Right lobe of liver (tissue), 6 donors: ENCODE data around the gene GPR17. TPM values are rescaled to one million over a fixed set of nuclear protein-coding genes. Genes with fewer than 3 reads are reported as not detected.
A peak's percentile ranks its signal among the peaks of the same experiment; 100 is the strongest.

Experiments
- ATAC-seq, 4 donors: fragments of 200-7000 bp; cut with Tn5 transposase; one replicate each; pipeline ENCODE4 v1.9.1; 2020; ENCODE audit warnings: mild to moderate bottlenecking in 4 of 4, moderate library complexity in 4 of 4
- DNase-seq, 3 donors: peaks; one replicate each; pipeline ENCODE4 v3.0.0-alpha.2; 2020
- H3K27ac ChIP-seq, 3 donors: fragments of 200-600 bp; one replicate each; pipeline ENCODE4 v1.8.0; 2022
- H3K27me3 ChIP-seq, 2 donors: fragments of 200-600 bp; one replicate each; pipeline ENCODE4 v1.8.0; 2022
- H3K36me3 ChIP-seq, 4 donors: fragments of 200-600 bp; sonication (generic) in 1 of 4; one replicate each; pipeline versions ENCODE4 v1.5.1 to v1.8.0; 2017 to 2022; ENCODE audit warnings: control low read depth in 1 of 4
- H3K4me1 ChIP-seq, 4 donors: fragments of 200-600 bp; sonication (generic) in 1 of 4; one replicate each; pipeline versions ENCODE4 v1.5.1 to v1.8.0; 2017 to 2022; ENCODE audit warnings: control low read depth in 1 of 4
- H3K4me3 ChIP-seq, 3 donors: fragments of 200-600 bp; one replicate each; pipeline ENCODE4 v1.8.0; 2022
- H3K9me3 ChIP-seq, 4 donors: fragments of 200-600 bp; sonication (generic) in 1 of 4; one replicate each; pipeline versions ENCODE4 v1.5.1 to v1.8.0; 2017 to 2022; ENCODE audit warnings: control low read depth in 1 of 4
- POLR2A ChIP-seq: fragments of 450-650 bp; IDR thresholded peaks from one replicate; pipeline ENCODE4 v1.6.1; 2017; ENCODE audit warnings: antibody characterized with exemption, mild to moderate bottlenecking
- WGBS: methylation state at CpG from one replicate; pipeline ENCODE4 v1.1.6; 2018; ENCODE audit warnings: low coverage, low lambda C conversion rate; ENCODE audit not compliant: insufficient coverage; ENCODE audit errors: missing lambda C conversion rate; 5-methylcytosine and 5-hydroxymethylcytosine counted together
- intact Hi-C, 2 donors: fragments of 100-400 bp; cut with DNase I; formaldehyde crosslinking; loops; one replicate each; pipeline versions ENCODE4 v1.11.2 to v1.14.1; 2022
- total RNA-seq, 6 experiments: library from RNA; depleted of rRNA in 2 of 6; stranded (reverse); fragments of >200 nt in 2 of 6; fragmentation: NEBNext Ultra II Directional in 3 of 6; extraction: Animal tissue kit (Norgen Biotek cat#: 25700) in 3 of 6; gene quantifications; one replicate each; pipeline versions ENCODE4 v1.1.0 to v1.2.4, GENCODE V29; 2016 to 2023
- TF ChIP-seq, protein P1 (sequence below), 4 donors: fragments of 200-600 bp in 3 of 4; fragments of 450-650 bp in 1 of 4; IDR thresholded peaks; one replicate each; pipeline versions ENCODE4 v1.5.1 to v1.8.0; 2016 to 2022; ENCODE audit warnings: antibody characterized with exemption in 4 of 4, mild to moderate bottlenecking in 2 of 4
- donor health status: DM: no; HTN: yes; CAD: no.
- donor health status: DM: no; HTN: no; CAD: no.
- donor health status: DM: no; HTN: no; CAD: no.
- donor health status: DM: no; HTN: yes; CAD: no.
- donor health status: DM: no; HTN: yes; CAD: no.

Gene GPR17
- total RNA-seq, 6 experiments from 2014 or later: not detected

GRCh38 chr2:127670055-127670956 is 24.4 kb downstream of the GPR17 start:
- H3K27ac ChIP-seq: no peak overlapping the region
- H3K9me3 ChIP-seq: no peaks in the 10 kb centered on the region
- intact Hi-C loops: no loop called here
- no peaks in the 10 kb centered on the region for H3K27me3 ChIP-seq
- TF ChIP-seq POLR2A: no peak
- TF ChIP-seq, protein P1, sequence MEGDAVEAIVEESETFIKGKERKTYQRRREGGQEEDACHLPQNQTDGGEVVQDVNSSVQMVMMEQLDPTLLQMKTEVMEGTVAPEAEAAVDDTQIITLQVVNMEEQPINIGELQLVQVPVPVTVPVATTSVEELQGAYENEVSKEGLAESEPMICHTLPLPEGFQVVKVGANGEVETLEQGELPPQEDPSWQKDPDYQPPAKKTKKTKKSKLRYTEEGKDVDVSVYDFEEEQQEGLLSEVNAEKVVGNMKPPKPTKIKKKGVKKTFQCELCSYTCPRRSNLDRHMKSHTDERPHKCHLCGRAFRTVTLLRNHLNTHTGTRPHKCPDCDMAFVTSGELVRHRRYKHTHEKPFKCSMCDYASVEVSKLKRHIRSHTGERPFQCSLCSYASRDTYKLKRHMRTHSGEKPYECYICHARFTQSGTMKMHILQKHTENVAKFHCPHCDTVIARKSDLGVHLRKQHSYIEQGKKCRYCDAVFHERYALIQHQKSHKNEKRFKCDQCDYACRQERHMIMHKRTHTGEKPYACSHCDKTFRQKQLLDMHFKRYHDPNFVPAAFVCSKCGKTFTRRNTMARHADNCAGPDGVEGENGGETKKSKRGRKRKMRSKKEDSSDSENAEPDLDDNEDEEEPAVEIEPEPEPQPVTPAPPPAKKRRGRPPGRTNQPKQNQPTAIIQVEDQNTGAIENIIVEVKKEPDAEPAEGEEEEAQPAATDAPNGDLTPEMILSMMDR (IDR thresholded peaks at IDR 0.05): no peak
- ATAC-seq (no peak), DNase-seq (no peak)
- H3K36me3 ChIP-seq: no peaks in the 10 kb centered on the region
- 88% methylated on average over 5 of the region's 10 CpGs for WGBS
- H3K4me1 ChIP-seq: peaks cover 0 to 17% (median 8%) of the 10 kb centered on the region in 4 donors
- H3K4me3 ChIP-seq: no peak overlapping the region

GRCh38 chr2:127670957-127671290 is 25.0 kb downstream of the GPR17 start:
- Histone ChIP-seq H3K27ac (no peak overlapping the region), H3K27me3 (no peaks in the 10 kb centered on the region), H3K4me3 (no peak overlapping the region), H3K36me3 (no peaks in the 10 kb centered on the region), H3K4me1 (peaks cover 0 to 12% (median 6%) of the 10 kb centered on the region in 4 donors), H3K9me3 (no peaks in the 10 kb centered on the region)
- no peak for DNase-seq
- intact Hi-C loops: no loop called here
- 72% methylated on average over 5 of the region's 5 CpGs for WGBS
- no peak for TF ChIP-seq POLR2A
- TF ChIP-seq, protein P1 (IDR thresholded peaks at IDR 0.05): no peak
- no peak for ATAC-seq

DNA sequence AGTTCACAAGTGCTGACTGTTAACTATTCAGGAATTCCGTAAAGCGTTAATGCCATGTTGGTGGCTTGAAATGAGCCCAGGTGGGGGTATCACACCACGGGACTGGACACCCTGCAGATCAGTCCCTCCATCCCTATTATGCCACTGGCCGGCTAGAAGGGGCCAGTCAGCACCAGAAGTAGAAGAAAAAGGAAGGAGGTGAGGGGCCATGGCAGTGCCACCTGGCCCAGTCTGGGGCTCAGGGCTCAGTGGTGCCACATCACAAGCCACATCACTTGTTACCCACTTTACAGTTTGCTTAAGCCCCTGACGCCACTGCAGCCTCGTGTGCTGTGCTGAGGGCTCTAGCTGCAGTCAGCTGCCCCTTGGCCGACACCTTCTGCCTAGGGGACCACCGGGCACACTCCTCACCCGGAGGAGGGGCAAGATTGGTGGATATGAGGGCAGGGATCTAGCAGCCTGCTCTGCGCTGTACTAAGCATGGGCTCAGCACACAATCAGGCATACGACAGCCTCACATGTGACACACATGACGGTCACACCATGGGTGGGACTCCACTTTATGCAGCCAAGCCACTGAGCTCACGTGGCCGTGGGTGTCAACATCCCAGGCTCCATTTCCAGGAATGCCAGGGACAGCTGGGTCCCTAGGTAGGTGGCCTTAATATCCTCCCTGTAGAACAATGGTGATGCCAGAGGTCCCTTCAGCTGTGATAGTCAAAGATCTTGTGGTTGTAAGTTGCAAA is 25.8 kb downstream of the GPR17 start:
- Histone ChIP-seq H3K4me3 (no peak overlapping the region), H3K4me1 (peaks cover 0 to 7% (median 2%) of the 10 kb centered on the region in 4 donors), H3K27ac (no peak overlapping the region), H3K27me3 (no peaks in the 10 kb centered on the region), H3K36me3 (no peaks in the 10 kb centered on the region), H3K9me3 (no peaks in the 10 kb centered on the region)
- DNase-seq: no peak
- intact Hi-C loops: no loop called here
- TF ChIP-seq POLR2A: no peak
- TF ChIP-seq, protein P1 (IDR thresholded peaks at IDR 0.05): no peak
- ATAC-seq: no peak
- WGBS: no CpG with 5 or more reads among the region's 14 CpGs

DNA sequence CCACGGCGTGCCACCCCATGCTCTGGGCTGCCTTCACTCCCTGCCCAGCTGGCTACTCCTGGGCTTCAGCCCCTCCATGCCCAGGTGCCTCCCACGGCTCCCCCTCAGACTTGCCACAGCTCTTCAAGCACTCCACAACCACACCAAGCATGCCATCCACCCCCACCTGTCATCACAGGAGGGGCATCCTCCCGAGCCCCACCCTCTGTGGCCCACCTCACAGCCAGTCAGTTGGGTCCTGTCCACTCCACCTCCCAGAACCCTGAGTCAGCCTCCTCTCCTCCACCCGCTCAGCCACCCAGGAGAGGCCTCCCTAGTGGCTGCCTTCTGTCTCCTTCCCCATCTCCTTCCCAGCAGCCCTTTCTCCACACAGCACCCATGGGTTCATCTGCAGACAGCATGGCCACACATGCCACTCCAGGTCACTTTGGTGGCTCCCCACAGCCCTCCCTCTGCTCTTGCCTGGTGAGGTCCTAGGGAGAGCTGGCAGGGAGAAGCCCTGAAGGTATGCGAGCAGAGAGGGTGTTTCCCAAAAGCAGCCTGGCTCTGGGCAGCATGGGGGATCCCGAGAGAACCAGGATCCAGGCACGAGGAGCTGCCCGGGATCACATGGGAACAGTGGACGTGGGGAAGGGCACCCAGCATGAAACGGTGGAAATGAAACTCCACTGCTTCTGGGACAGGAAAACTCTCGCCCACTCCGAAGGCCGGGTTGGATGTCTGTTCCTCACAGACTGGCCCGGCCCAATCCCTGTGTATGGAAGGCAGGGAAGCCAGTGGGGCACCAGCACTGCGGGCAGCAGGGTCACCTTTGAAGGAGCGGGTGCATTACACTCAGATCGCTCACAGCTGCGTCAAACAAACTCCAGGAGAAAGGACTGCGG is 26.6 kb downstream of the GPR17 start:
- intact Hi-C loops: no loop called here
- no peaks in the 10 kb centered on the region for H3K27me3 ChIP-seq
- H3K9me3 ChIP-seq: no peaks in the 10 kb centered on the region
- H3K4me3 ChIP-seq: no peak overlapping the region
- no peak for ATAC-seq
- peak overlapping the region in 2 of 3 donors; percentile 3 to 70 for H3K27ac ChIP-seq
- TF ChIP-seq, protein P1 (IDR thresholded peaks at IDR 0.05): no peak
- TF ChIP-seq POLR2A: no peak
- WGBS: 60% methylated on average over 4 of the region's 20 CpGs
- H3K4me1 ChIP-seq: peaks cover 0 to 6% (median 0%) of the 10 kb centered on the region in 4 donors
- no peak for DNase-seq
- no peaks in the 10 kb centered on the region for H3K36me3 ChIP-seq
